PC-3 (cell line): Measurements from ENCODE around the gene EFCAB6. TPM values are rescaled to one million over a fixed set of nuclear protein-coding genes. Genes with fewer than 3 reads are reported as not detected.

ENCODE experiments used
- ATAC-seq: fragments of 200-7000 bp; cut with Tn5 transposase; 2 replicates; pipeline ENCODE4 v1.9.1; 2020; ENCODE audit warnings: mild to moderate bottlenecking, moderate library complexity
- BruUV-seq: library from RNA; stranded (reverse); fragments of 400-500 nt; replicated peaks from 2 replicates; lab custom pipeline; 2021; lab: Mats Ljungman, UMichigan
- CTCF ChIA-PET: fragments of 300-600 bp; sonication (Branson Sonifier 250); formaldehyde crosslinking; loops from one replicate; lab custom pipeline; 2022; ENCODE audit warnings: antibody characterized with exemption; lab: Charles Lee
- POLR2A ChIA-PET: fragments of 300-600 bp; sonication (Branson Sonifier 250); formaldehyde crosslinking; loops from one replicate; lab custom pipeline; 2022; ENCODE audit warnings: antibody characterized with exemption; ENCODE audit not compliant: unreplicated experiment; lab: Charles Lee
- DNase-seq: peaks from one replicate; pipeline ENCODE4 v3.0.0-alpha.2; 2015
- H2AFZ ChIP-seq: fragments of 300-600 bp; sonication (generic); 2 replicates; pipeline ENCODE4 v1.6.0; 2016; ENCODE audit warnings: antibody characterized with exemption, low read length
- H3F3A ChIP-seq: fragments of 300-600 bp; sonication (generic); one replicate; pipeline ENCODE4 v1.6.0; 2017; ENCODE audit warnings: antibody characterized with exemption, low read length, control low read depth, mild to moderate bottlenecking; ENCODE audit not compliant: unreplicated experiment
- H3K27ac ChIP-seq: fragments of 300-600 bp; sonication (generic); 2 replicates; pipeline ENCODE4 v1.5.1; 2016; ENCODE audit warnings: mild to moderate bottlenecking, low read length
- H3K27me3 ChIP-seq: fragments of 300-600 bp; sonication (generic); 2 replicates; pipeline ENCODE4 v1.6.1; 2016; ENCODE audit warnings: low read length, mixed read lengths
- H3K36me3 ChIP-seq: fragments of 300-600 bp; sonication (generic); 2 replicates; pipeline ENCODE4 v1.6.1; 2016; ENCODE audit warnings: low read depth, mixed run types, low read length, mixed read lengths
- H3K4me1 ChIP-seq: fragments of 300-600 bp; sonication (generic); 2 replicates; pipeline ENCODE4 v1.5.1; 2016; ENCODE audit warnings: low read length; ENCODE audit not compliant: insufficient read depth
- H3K4me2 ChIP-seq: fragments of 300-600 bp; sonication (generic); 2 replicates; pipeline ENCODE4 v1.6.0; 2016; ENCODE audit warnings: low read length
- H3K4me3 ChIP-seq: fragments of 300-600 bp; sonication (generic); 2 replicates; pipeline ENCODE4 v1.5.1; 2016; ENCODE audit warnings: mild to moderate bottlenecking, low read length, mixed read lengths
- H3K79me2 ChIP-seq: fragments of 300-600 bp; sonication (generic); 2 replicates; pipeline ENCODE4 v1.6.1; 2017; ENCODE audit warnings: low read length, mixed read lengths
- H3K9ac ChIP-seq: fragments of 300-600 bp; sonication (generic); 2 replicates; pipeline ENCODE4 v1.6.0; 2016; ENCODE audit warnings: mild to moderate bottlenecking, low read length
- H3K9me2 ChIP-seq: fragments of 300-600 bp; sonication (generic); replicated peaks from 2 replicates; pipeline ENCODE4 v1.6.1; 2016; ENCODE audit warnings: mixed run types, low read length, mixed read lengths
- H3K9me3 ChIP-seq: fragments of 300-600 bp; sonication (generic); 2 replicates; pipeline ENCODE4 v1.6.1; 2016; ENCODE audit warnings: low read length, mixed read lengths
- H4K20me1 ChIP-seq: fragments of 300-600 bp; sonication (generic); 2 replicates; pipeline ENCODE4 v1.6.1; 2016; ENCODE audit warnings: low read length, mixed read lengths
- CTCF ChIP-seq: fragments of 300-600 bp; sonication (generic); conservative IDR thresholded peaks from 2 replicates; pipeline ENCODE4 v1.5.1; 2017; ENCODE audit warnings: antibody characterized with exemption, low read depth, mild to moderate bottlenecking, low read length
- EZH2 ChIP-seq: fragments of 300-600 bp; sonication (generic); IDR thresholded peaks from one replicate; pipeline ENCODE4 v1.6.1; 2017; ENCODE audit warnings: antibody characterized with exemption, mild to moderate bottlenecking, low read length; ENCODE audit not compliant: unreplicated experiment
- EZH2phosphoT487 ChIP-seq: fragments of 300-600 bp; sonication (generic); IDR thresholded peaks from 2 replicates; pipeline ENCODE4 v1.6.1; 2018; ENCODE audit warnings: mild to moderate bottlenecking, antibody characterized with exemption, low read length, borderline replicate concordance
- intact Hi-C: fragments of 100-400 bp; cut with micrococcal nuclease; formaldehyde crosslinking; loops from 2 replicates; pipeline ENCODE4 v1.9.0; 2023
- total RNA-seq: library from RNA; depleted of rRNA; stranded (reverse); fragments of >200 nt; gene quantifications from 2 replicates; pipeline ENCODE4 v1.2.3, GENCODE V29; 2014

The EFCAB6 gene
- total RNA-seq, 1 experiment from 2014 or later: 0.07 TPM

DNA sequence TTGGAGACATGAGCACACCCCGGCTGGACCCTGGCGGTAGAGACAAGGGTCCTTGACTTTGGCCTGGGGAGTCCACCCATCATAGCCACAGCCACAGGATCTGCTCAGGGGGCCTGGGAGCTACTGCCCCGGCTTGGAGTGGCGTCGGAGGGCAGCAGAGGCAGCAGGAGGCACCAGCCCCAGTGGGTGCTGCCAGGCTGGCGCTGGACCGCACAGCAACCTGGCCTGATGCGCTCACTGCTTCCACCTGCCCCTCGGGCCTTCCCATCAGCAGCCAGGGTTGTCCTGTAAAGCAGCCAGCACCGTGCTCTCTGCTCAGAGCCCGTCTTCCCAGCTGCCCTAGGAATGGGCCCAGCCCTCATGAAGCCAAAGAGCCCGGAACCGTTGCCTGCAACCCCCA is 28.3 kb upstream of the EFCAB6 start:
- no peak for DNase-seq
- intact Hi-C loops: no loop called here
- CTCF ChIA-PET: no interaction called here

GRCh38 chr22:43839781-43840180 is 27.7 kb upstream of the EFCAB6 start:
- no peak overlapping the region for H3K4me2 ChIP-seq
- no peaks in the 10 kb centered on the region for H3K27me3 ChIP-seq
- no TSS peak for BruUV-seq
- no peak overlapping the region for H3K27ac ChIP-seq
- H3K4me1 ChIP-seq: no peaks in the 10 kb centered on the region
- ATAC-seq: no peak
- no peak overlapping the region for H3K9ac ChIP-seq
- no peaks in the 10 kb centered on the region for H4K20me1 ChIP-seq
- POLR2A ChIA-PET: no interaction called here
- no peaks in the 10 kb centered on the region for H3K9me3 ChIP-seq
- H3K9me2 ChIP-seq: no peaks in the 10 kb centered on the region
- TF ChIP-seq EZH2phosphoT487: no peak
- no peak for TF ChIP-seq CTCF
- TF ChIP-seq EZH2: no peak
- H3K36me3 ChIP-seq: no peaks in the 10 kb centered on the region
- no peak overlapping the region for H2AFZ ChIP-seq
- DNase-seq: no peak
- no peaks in the 10 kb centered on the region for H3K79me2 ChIP-seq
- no peak overlapping the region for H3K4me3 ChIP-seq
- H3F3A ChIP-seq: no peaks in the 10 kb centered on the region
- CTCF ChIA-PET: no interaction called here
- intact Hi-C loops: no loop called here

More for the DNA sequence above, 28.3 kb upstream of the EFCAB6 start:
- H3K4me2 ChIP-seq: no peak overlapping the region
- no peak overlapping the region for H3K27ac ChIP-seq
- H3K9me2 ChIP-seq: no peaks in the 10 kb centered on the region
- H3K36me3 ChIP-seq: no peaks in the 10 kb centered on the region
- H3K9ac ChIP-seq: no peak overlapping the region
- no peak for ATAC-seq
- BruUV-seq: no TSS peak
- H2AFZ ChIP-seq: no peak overlapping the region
- H3K27me3 ChIP-seq: no peaks in the 10 kb centered on the region
- H4K20me1 ChIP-seq: no peaks in the 10 kb centered on the region
- no peaks in the 10 kb centered on the region for H3K4me1 ChIP-seq
- H3K9me3 ChIP-seq: no peaks in the 10 kb centered on the region
- no peak for TF ChIP-seq EZH2
- TF ChIP-seq EZH2phosphoT487: no peak
- no peak for TF ChIP-seq CTCF
- POLR2A ChIA-PET: no interaction called here
- H3K79me2 ChIP-seq: no peaks in the 10 kb centered on the region
- no peak overlapping the region for H3K4me3 ChIP-seq
- H3F3A ChIP-seq: no peaks in the 10 kb centered on the region

GRCh38 chr22:43838571-43839307 is 26.6 kb upstream of the EFCAB6 start:
- Histone ChIP-seq H4K20me1 (no peaks in the 10 kb centered on the region), H3K4me3 (no peak overlapping the region), H3K36me3 (no peaks in the 10 kb centered on the region), H3K9me2 (no peaks in the 10 kb centered on the region), H3K9me3 (no peaks in the 10 kb centered on the region), H2AFZ (no peak overlapping the region), H3K79me2 (no peaks in the 10 kb centered on the region), H3K4me1 (no peaks in the 10 kb centered on the region), H3F3A (no peaks in the 10 kb centered on the region), H3K4me2 (no peak overlapping the region), H3K27me3 (no peaks in the 10 kb centered on the region), H3K9ac (no peak overlapping the region), H3K27ac (no peak overlapping the region)
- ChIA-PET POLR2A (no interaction called here), CTCF (no interaction called here)
- TF ChIP-seq EZH2: no peak
- TF ChIP-seq EZH2phosphoT487: no peak
- no peak for TF ChIP-seq CTCF
- intact Hi-C loops: no loop called here
- ATAC-seq (no peak), DNase-seq (no peak)
- BruUV-seq: no TSS peak
